Testis (tissue), 2 donors: ENCODE measurements around the gene SRSF11.

Source experiments
- POLR2A ChIP-seq: fragments of 450-650 bp; IDR thresholded peaks from one replicate; pipeline ENCODE4 v1.6.1; 2017; ENCODE audit warnings: antibody characterized with exemption, mild to moderate bottlenecking, moderate library complexity
- TF ChIP-seq, protein P1 (sequence below), 3 experiments: fragments of 450-650 bp in 2 of 3; fragments of 200-600 bp in 1 of 3; sonication (generic) in 1 of 3; IDR thresholded peaks; one replicate each; pipeline ENCODE4 v1.5.1; 2016 to 2019; ENCODE audit warnings: antibody characterized with exemption in 3 of 3, mild to moderate bottlenecking in 2 of 3, moderate library complexity in 1 of 3

DNA sequence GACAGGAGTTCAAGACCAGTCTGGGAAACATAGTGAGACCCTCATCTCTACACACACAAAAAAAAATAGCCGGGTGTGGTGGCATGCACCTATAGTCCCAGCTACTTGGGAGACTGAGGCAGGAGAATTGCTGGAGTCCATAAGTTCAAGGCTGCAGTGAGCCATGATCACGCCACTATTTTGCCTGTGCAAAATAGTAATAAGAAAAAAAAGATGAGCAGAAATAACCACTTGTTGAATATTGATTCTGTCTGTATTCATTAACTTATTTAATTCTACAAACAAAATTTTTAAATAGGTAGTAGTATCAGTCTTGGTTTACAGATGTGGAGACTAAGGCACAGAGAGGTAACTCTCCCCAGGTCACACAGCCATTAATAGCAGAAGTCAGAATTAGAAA is 32.7 kb upstream of the SRSF11 start:
- TF ChIP-seq POLR2A, result no peak
- TF ChIP-seq, protein P1, sequence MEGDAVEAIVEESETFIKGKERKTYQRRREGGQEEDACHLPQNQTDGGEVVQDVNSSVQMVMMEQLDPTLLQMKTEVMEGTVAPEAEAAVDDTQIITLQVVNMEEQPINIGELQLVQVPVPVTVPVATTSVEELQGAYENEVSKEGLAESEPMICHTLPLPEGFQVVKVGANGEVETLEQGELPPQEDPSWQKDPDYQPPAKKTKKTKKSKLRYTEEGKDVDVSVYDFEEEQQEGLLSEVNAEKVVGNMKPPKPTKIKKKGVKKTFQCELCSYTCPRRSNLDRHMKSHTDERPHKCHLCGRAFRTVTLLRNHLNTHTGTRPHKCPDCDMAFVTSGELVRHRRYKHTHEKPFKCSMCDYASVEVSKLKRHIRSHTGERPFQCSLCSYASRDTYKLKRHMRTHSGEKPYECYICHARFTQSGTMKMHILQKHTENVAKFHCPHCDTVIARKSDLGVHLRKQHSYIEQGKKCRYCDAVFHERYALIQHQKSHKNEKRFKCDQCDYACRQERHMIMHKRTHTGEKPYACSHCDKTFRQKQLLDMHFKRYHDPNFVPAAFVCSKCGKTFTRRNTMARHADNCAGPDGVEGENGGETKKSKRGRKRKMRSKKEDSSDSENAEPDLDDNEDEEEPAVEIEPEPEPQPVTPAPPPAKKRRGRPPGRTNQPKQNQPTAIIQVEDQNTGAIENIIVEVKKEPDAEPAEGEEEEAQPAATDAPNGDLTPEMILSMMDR (IDR thresholded peaks at IDR 0.05), result no peak
